HEK293T (cell line): ENCODE data around the gene UGDH.

Experiments used
- ARNT ChIP-seq: fragments of 450-650 bp; IDR thresholded peaks from 2 replicates; pipeline ENCODE4 v1.6.1; 2017; ENCODE audit warnings: mild to moderate bottlenecking
- CTBP1 ChIP-seq: fragments of 450-650 bp; IDR thresholded peaks from 2 replicates; pipeline ENCODE4 v1.6.1; 2016; ENCODE audit warnings: borderline replicate concordance
- FOXA1 ChIP-seq: fragments of 450-650 bp; IDR thresholded peaks from 2 replicates; pipeline ENCODE4 v1.6.1; 2016; ENCODE audit warnings: mild to moderate bottlenecking
- L3MBTL2 ChIP-seq: fragments of 450-650 bp; conservative IDR thresholded peaks from 2 replicates; pipeline ENCODE4 v1.6.1; 2016; ENCODE audit warnings: mild to moderate bottlenecking

GRCh38 chr4:39562792-39563191, 35.6 kb upstream of the UGDH start:
- TF ChIP-seq CTBP1 (no peak), ARNT (no peak), FOXA1 (no peak), L3MBTL2 (no peak)
